GM23248 (cell line): ENCODE results near the gene CD52.

ENCODE experiments used
- EZH2 ChIP-seq: fragments of 200-600 bp; sonication (generic); IDR thresholded peaks from 2 replicates; pipeline ENCODE4 v1.6.1; 2018; ENCODE audit warnings: antibody characterized with exemption, mild to moderate bottlenecking; ENCODE audit not compliant: insufficient read depth, poor library complexity, severe bottlenecking
- EZH2phosphoT487 ChIP-seq: fragments of 200-600 bp; sonication (generic); IDR thresholded peaks from 2 replicates; pipeline ENCODE4 v1.6.1; 2018; ENCODE audit warnings: antibody characterized with exemption, moderate library complexity, mild to moderate bottlenecking, low read depth; ENCODE audit not compliant: insufficient read depth

DNA sequence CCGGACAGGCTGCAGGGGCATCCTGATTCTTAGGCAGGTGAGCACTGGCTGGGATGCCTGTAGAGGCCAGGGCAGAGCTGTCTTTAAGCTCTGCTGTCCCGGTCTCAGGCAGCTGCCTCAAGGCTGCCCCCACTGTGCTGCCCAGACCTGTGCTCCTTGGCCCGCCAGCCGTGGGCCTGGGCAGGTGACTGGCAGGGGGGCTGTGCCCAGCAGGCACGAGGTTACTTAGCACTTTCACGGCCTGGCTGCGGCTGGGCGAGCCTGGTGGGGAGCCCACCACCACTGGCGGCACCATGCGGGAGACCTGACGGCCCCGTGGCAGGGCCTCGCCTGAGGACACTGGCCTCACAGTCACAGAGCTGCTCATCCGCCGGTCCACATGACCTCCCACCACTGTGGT lies 28.0 kb downstream of the CD52 start:
- TF ChIP-seq EZH2, result no peak
- TF ChIP-seq EZH2phosphoT487, result no peak
